ENCODE results near the gene UGT1A8. TPM values are rescaled to one million over a fixed set of nuclear protein-coding genes. Genes with fewer than 3 reads are reported as not detected.

UGT1A8 gene
- polyA plus RNA-seq, 1 of the 3 experiments (the other 2 are of a cell fraction) = not detected

DNA sequence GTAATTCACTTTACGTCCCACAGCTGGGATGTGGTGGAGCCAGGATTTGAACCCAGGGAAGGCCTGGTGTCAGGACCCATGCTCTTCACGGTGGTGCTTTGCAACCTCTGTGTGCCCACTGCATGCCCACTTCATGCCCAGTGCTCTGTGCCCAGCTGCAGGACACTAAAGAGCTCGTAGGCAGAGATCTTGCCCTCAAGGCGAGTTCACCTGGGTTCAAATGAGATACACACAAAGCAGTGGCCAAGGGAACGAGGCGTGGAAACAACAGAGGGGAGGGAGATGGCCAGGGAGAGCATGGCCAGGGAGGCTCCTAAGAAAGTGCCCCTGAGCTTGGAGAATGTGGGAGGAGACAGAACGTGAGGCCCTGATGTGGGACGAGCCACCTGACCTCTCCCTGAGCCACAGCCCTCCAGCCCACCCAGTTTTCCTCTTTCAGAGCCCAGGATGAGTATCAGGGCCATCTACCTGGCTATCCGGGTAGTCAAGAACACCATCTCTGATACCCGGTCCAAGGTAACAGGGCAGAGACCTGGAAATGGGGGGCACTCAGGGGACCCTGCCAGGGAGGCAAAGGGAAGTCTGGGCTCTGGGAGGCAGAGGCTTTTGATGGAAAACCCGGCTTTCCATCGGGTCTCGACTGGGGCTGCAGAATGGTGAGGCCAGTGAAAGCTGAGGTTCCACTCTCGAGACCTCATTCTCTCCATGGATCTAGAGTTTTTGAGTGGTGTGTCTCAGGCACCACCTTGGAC is 181.1 kb downstream of the UGT1A8 start (continued):
- no peak for TF ChIP-seq MXI1 (IDR thresholded peaks at IDR 0.05; ENCODE audit: low read depth, low read length)
- TF ChIP-seq RXRA (IDR thresholded peaks at IDR 0.05; ENCODE audit: borderline replicate concordance, low read depth) = no peak

GRCh38 chr2:233799087-233799665 is 181.7 kb downstream of the UGT1A8 start:
- Histone ChIP-seq H3K4me3 (ENCODE audit: low read depth in 2 of 2, low read length in 1 of 2) (no peak overlapping the region), H4K20me1 (ENCODE audit: insufficient read depth) (no peaks in the 10 kb centered on the region), H3K9me3 (no peaks in the 10 kb centered on the region), H3F3A (replicated peaks; ENCODE audit: insufficient read depth) (no peaks in the 10 kb centered on the region), H3K9me2 (no peaks in the 10 kb centered on the region), H2AFZ (ENCODE audit: low read depth) (no peak overlapping the region), H3K36me3 (replicated peaks in 1 of 2; ENCODE audit: control insufficient read depth in 1 of 2, insufficient read depth in 2 of 2, low read length in 1 of 2) (no peaks in the 10 kb centered on the region), H3K27ac (ENCODE audit: low read depth in 2 of 2, low read length in 1 of 2) (no peak overlapping the region), H3K79me2 (ENCODE audit: insufficient read depth) (no peaks in the 10 kb centered on the region), H3K9ac (no peak overlapping the region), H3K4me1 (ENCODE audit: control insufficient read depth in 1 of 2, insufficient read depth in 2 of 2, low read depth in 1 of 2, low read length in 1 of 2) (no peaks in the 10 kb centered on the region), H3K4me2 (no peak overlapping the region), H3K27me3 (ENCODE audit: insufficient read depth) (no peaks in the 10 kb centered on the region)
- DNase-seq = no peak
- TF ChIP-seq PBX3 (IDR thresholded peaks at IDR 0.05) (no peak), EZH2phosphoT487 (IDR thresholded peaks at IDR 0.05; ENCODE audit: borderline replicate concordance, low read depth) (no peak), NFIC (IDR thresholded peaks at IDR 0.05; ENCODE audit: borderline replicate concordance) (no peak), GABPA (IDR thresholded peaks at IDR 0.05; ENCODE audit: low read depth) (no peak), MXI1 (IDR thresholded peaks at IDR 0.05; ENCODE audit: low read depth, low read length) (no peak), FOSL2 (IDR thresholded peaks at IDR 0.05; ENCODE audit: borderline replicate concordance, low read depth) (no peak)
- TF ChIP-seq, protein P1, sequence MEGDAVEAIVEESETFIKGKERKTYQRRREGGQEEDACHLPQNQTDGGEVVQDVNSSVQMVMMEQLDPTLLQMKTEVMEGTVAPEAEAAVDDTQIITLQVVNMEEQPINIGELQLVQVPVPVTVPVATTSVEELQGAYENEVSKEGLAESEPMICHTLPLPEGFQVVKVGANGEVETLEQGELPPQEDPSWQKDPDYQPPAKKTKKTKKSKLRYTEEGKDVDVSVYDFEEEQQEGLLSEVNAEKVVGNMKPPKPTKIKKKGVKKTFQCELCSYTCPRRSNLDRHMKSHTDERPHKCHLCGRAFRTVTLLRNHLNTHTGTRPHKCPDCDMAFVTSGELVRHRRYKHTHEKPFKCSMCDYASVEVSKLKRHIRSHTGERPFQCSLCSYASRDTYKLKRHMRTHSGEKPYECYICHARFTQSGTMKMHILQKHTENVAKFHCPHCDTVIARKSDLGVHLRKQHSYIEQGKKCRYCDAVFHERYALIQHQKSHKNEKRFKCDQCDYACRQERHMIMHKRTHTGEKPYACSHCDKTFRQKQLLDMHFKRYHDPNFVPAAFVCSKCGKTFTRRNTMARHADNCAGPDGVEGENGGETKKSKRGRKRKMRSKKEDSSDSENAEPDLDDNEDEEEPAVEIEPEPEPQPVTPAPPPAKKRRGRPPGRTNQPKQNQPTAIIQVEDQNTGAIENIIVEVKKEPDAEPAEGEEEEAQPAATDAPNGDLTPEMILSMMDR (IDR thresholded peaks at IDR 0.05) = no peak
- ChIA-PET CTCF (interaction anchor here (0.5 kb wide), 1 partner anchor 1083 kb away, joined by 3 read pairs; no protein-coding TSS in a partner anchor), POLR2A (no interaction called here)
- WGBS (ENCODE audit: low lambda C conversion rate) = 50% methylated on average over 6 of the region's 7 CpGs

DNA sequence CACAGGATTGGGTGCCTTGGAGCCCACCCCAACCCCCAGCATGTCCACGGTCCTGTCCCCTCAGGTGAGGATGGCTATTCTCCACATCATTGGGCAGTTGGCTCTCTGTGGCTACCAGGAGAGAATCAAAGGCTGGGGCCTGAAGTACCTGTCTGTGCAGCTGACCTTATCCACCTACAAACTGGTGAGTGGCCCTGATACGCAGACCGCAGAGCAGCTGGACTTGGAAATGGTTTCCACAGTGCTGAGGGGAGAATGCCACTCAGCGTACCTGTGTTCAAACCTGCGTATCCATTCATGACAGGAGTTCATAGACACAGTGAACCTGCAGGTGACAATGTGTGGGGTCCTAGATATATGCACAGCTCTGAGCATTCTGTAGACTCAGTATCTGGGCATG is 182.3 kb downstream of the UGT1A8 start:
- WGBS (ENCODE audit: low lambda C conversion rate) = 34% methylated on average over 3 of the region's 5 CpGs
- CTCF ChIA-PET = interaction anchor here (0.5 kb wide), 1 partner anchor 1083 kb away, joined by 3 read pairs; no protein-coding TSS in a partner anchor
- POLR2A ChIA-PET = no interaction called here
- Histone ChIP-seq H3K9ac (no peak overlapping the region), H2AFZ (ENCODE audit: low read depth) (no peak overlapping the region), H3K27me3 (ENCODE audit: insufficient read depth) (no peaks in the 10 kb centered on the region), H3K4me3 (ENCODE audit: low read depth in 2 of 2, low read length in 1 of 2) (no peak overlapping the region), H3F3A (replicated peaks; ENCODE audit: insufficient read depth) (no peaks in the 10 kb centered on the region), H3K36me3 (replicated peaks in 1 of 2; ENCODE audit: control insufficient read depth in 1 of 2, insufficient read depth in 2 of 2, low read length in 1 of 2) (no peaks in the 10 kb centered on the region), H3K79me2 (ENCODE audit: insufficient read depth) (no peaks in the 10 kb centered on the region), H3K27ac (ENCODE audit: low read depth in 2 of 2, low read length in 1 of 2) (no peak overlapping the region), H3K4me2 (no peak overlapping the region), H4K20me1 (ENCODE audit: insufficient read depth) (no peaks in the 10 kb centered on the region), H3K4me1 (ENCODE audit: control insufficient read depth in 1 of 2, insufficient read depth in 2 of 2, low read depth in 1 of 2, low read length in 1 of 2) (no peaks in the 10 kb centered on the region), H3K9me3 (no peaks in the 10 kb centered on the region), H3K9me2 (no peaks in the 10 kb centered on the region)
- DNase-seq = no peak
- TF ChIP-seq, protein P2, sequence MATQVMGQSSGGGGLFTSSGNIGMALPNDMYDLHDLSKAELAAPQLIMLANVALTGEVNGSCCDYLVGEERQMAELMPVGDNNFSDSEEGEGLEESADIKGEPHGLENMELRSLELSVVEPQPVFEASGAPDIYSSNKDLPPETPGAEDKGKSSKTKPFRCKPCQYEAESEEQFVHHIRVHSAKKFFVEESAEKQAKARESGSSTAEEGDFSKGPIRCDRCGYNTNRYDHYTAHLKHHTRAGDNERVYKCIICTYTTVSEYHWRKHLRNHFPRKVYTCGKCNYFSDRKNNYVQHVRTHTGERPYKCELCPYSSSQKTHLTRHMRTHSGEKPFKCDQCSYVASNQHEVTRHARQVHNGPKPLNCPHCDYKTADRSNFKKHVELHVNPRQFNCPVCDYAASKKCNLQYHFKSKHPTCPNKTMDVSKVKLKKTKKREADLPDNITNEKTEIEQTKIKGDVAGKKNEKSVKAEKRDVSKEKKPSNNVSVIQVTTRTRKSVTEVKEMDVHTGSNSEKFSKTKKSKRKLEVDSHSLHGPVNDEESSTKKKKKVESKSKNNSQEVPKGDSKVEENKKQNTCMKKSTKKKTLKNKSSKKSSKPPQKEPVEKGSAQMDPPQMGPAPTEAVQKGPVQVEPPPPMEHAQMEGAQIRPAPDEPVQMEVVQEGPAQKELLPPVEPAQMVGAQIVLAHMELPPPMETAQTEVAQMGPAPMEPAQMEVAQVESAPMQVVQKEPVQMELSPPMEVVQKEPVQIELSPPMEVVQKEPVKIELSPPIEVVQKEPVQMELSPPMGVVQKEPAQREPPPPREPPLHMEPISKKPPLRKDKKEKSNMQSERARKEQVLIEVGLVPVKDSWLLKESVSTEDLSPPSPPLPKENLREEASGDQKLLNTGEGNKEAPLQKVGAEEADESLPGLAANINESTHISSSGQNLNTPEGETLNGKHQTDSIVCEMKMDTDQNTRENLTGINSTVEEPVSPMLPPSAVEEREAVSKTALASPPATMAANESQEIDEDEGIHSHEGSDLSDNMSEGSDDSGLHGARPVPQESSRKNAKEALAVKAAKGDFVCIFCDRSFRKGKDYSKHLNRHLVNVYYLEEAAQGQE (IDR thresholded peaks at IDR 0.05; ENCODE audit: low read depth, low read length) = no peak
- TF ChIP-seq FOXJ3 (CRISPR knock-in tag; IDR thresholded peaks at IDR 0.05) (no peak), SIN3A (IDR thresholded peaks at IDR 0.05; ENCODE audit: borderline replicate concordance, low read depth, low read length) (no peak), FOXM1 (IDR thresholded peaks at IDR 0.05; ENCODE audit: low read depth) (no peak), SMC3 (IDR thresholded peaks at IDR 0.05; ENCODE audit: low read depth, low read length) (no peak), TCF12 (IDR thresholded peaks at IDR 0.05) (no peak), EZH2phosphoT487 (IDR thresholded peaks at IDR 0.05; ENCODE audit: borderline replicate concordance, low read depth) (no peak), CHD2 (IDR thresholded peaks at IDR 0.05; ENCODE audit: low read length, partially characterized antibody) (no peak), NRF1 (IDR thresholded peaks at IDR 0.05; ENCODE audit: low read depth, low read length) (no peak)
- TF ChIP-seq, protein P3, sequence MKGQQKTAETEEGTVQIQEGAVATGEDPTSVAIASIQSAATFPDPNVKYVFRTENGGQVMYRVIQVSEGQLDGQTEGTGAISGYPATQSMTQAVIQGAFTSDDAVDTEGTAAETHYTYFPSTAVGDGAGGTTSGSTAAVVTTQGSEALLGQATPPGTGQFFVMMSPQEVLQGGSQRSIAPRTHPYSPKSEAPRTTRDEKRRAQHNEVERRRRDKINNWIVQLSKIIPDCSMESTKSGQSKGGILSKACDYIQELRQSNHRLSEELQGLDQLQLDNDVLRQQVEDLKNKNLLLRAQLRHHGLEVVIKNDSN (IDR thresholded peaks at IDR 0.05; ENCODE audit: borderline replicate concordance, low read depth) = no peak

All from SK-N-SH (cell line).